Fibroblast of lung (primary cell): ENCODE results near the gene ALDH6A1. TPM values are rescaled to one million over a fixed set of nuclear protein-coding genes. Genes with fewer than 3 reads are reported as not detected.

ENCODE experiments used
- DNase-seq, 2 donors: peaks; one replicate each; pipeline versions ENCODE4 v3.0.0 to v3.0.0-alpha.2; 2010; ENCODE audit warnings: low read depth in 2 of 2
- H2AFZ ChIP-seq: 2 replicates; pipeline ENCODE4 v1.5.1; 2012; ENCODE audit warnings: low read length, control low read depth, inconsistent platforms
- H3K27ac ChIP-seq: 2 replicates; pipeline ENCODE4 v1.5.1; 2011; ENCODE audit warnings: low read length, control low read depth; ENCODE audit not compliant: insufficient read depth
- H3K27me3 ChIP-seq: 2 replicates; pipeline ENCODE4 v1.5.1; 2011; ENCODE audit warnings: mild to moderate bottlenecking, low read length; ENCODE audit not compliant: control insufficient read depth, insufficient read depth
- H3K36me3 ChIP-seq: 2 replicates; pipeline ENCODE4 v1.5.1; 2011; ENCODE audit warnings: low read length; ENCODE audit not compliant: control insufficient read depth, insufficient read depth
- H3K4me1 ChIP-seq: 2 replicates; pipeline ENCODE4 v1.5.1; 2011; ENCODE audit warnings: low read length; ENCODE audit not compliant: control insufficient read depth, insufficient read depth; ENCODE audit errors: extremely low read depth
- H3K4me2 ChIP-seq: 2 replicates; pipeline ENCODE4 v1.5.1; 2011; ENCODE audit warnings: low read length, control low read depth; ENCODE audit not compliant: insufficient read depth; ENCODE audit errors: extremely low read depth
- H3K4me3 ChIP-seq, 4 experiments: fragments of 200-600 bp in 1 of 4; sonication (generic) in 1 of 4; replicated peaks in 1 of 4; 2 replicates each; pipeline ENCODE4 v1.5.1; 2011 to 2016; ENCODE audit warnings: low read length in 4 of 4, low read depth in 3 of 4, mild to moderate bottlenecking in 3 of 4, control low read depth in 2 of 4, inconsistent platforms in 1 of 4, mixed read lengths in 1 of 4; ENCODE audit not compliant: insufficient read depth in 1 of 4; ENCODE audit errors: control extremely low read depth in 1 of 4
- H3K79me2 ChIP-seq: 2 replicates; pipeline ENCODE4 v1.5.1; 2012; ENCODE audit warnings: mild to moderate bottlenecking, low read length, inconsistent platforms; ENCODE audit not compliant: control insufficient read depth, insufficient read depth
- H3K9ac ChIP-seq: 2 replicates; pipeline ENCODE4 v1.5.1; 2011; ENCODE audit warnings: mild to moderate bottlenecking, low read length, control low read depth; ENCODE audit not compliant: insufficient read depth
- H3K9me3 ChIP-seq: 2 replicates; pipeline ENCODE4 v1.5.1; 2012; ENCODE audit warnings: low read depth, low read length; ENCODE audit not compliant: control insufficient read depth, insufficient read depth
- H4K20me1 ChIP-seq: 2 replicates; pipeline ENCODE4 v1.5.1; 2011; ENCODE audit warnings: low read length; ENCODE audit not compliant: control insufficient read depth, insufficient read depth; ENCODE audit errors: extremely low read depth
- EZH2 ChIP-seq: IDR thresholded peaks from 2 replicates; pipeline ENCODE4 v1.5.1; 2012; ENCODE audit warnings: low read length, control low read depth, mild to moderate bottlenecking; ENCODE audit errors: missing control alignments
- polyA plus RNA-seq, 2 donors: library from polyadenylated mRNA; depleted of rRNA in 1 of 2; stranded (reverse) in 1 of 2; unstranded in 1 of 2; fragments of >200 nt; gene quantifications; 2 replicates each; pipeline ENCODE4 v1.2.1, GENCODE V29; 2011 to 2012; ENCODE audit warnings: missing spikeins in 1 of 2
- total RNA-seq: library from RNA; depleted of rRNA; stranded (reverse); fragments of >200 nt; gene quantifications from 2 replicates; pipeline ENCODE4 v1.2.1, GENCODE V29; 2014
- TF ChIP-seq, protein P1 (sequence below), 2 donors: IDR thresholded peaks in 1 of 2; conservative IDR thresholded peaks in 1 of 2; 1 replicate in 1 of 2; 2 replicates in 1 of 2; pipeline ENCODE4 v1.5.1; 2011 to 2012; ENCODE audit warnings: low read length in 2 of 2, control low read depth in 1 of 2, inconsistent platforms in 1 of 2, low read depth in 1 of 2, mild to moderate bottlenecking in 1 of 2

Gene ALDH6A1
- total and polyA plus RNA-seq, 2 donors (not counting 1 experiment from before 2014, with no cell fraction given), result 16.2 to 38.6 TPM

DNA sequence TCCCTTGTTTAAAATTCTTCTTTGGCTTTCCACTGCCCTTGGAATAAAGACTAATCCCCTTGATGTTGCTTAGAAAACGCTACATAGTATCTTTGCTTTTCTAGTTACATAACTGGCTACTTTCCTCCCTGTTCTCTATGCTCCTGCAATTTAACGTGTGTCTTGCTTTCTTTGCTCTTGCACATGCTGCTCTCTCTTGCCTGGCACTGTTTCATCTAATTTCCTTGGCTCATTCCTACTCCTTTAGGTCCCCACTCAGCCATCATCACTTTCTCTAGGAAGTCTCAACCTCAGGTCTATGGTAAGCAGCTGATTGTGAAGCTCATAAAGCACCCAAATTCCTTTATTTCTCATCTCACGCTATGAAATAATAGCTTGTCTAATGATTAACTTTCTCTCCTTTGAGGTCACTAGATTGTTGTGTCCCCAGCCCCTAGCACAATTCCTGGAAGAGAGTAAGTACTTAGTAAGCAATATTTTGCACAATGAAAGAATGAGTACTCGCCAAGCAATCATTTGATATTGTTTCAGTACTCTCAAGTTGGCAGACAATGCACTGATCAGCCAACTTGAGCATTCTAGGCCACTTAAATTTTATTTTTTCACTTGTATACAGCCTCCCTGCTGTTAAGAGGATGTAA is 3.3 kb downstream of the ALDH6A1 start:
- Histone ChIP-seq H2AFZ (no peak overlapping the region), H4K20me1 (no peaks in the 10 kb centered on the region), H3K4me2 (no peak overlapping the region), H3K4me3 (no peak overlapping the region), H3K79me2 (peaks cover 5% of the 10 kb centered on the region), H3K27me3 (no peaks in the 10 kb centered on the region), H3K27ac (no peak overlapping the region), H3K36me3 (no peaks in the 10 kb centered on the region), H3K4me1 (no peaks in the 10 kb centered on the region), H3K9ac (no peak overlapping the region), H3K9me3 (no peaks in the 10 kb centered on the region)
- no peak for DNase-seq
- TF ChIP-seq EZH2, result no peak
- TF ChIP-seq, protein P1, sequence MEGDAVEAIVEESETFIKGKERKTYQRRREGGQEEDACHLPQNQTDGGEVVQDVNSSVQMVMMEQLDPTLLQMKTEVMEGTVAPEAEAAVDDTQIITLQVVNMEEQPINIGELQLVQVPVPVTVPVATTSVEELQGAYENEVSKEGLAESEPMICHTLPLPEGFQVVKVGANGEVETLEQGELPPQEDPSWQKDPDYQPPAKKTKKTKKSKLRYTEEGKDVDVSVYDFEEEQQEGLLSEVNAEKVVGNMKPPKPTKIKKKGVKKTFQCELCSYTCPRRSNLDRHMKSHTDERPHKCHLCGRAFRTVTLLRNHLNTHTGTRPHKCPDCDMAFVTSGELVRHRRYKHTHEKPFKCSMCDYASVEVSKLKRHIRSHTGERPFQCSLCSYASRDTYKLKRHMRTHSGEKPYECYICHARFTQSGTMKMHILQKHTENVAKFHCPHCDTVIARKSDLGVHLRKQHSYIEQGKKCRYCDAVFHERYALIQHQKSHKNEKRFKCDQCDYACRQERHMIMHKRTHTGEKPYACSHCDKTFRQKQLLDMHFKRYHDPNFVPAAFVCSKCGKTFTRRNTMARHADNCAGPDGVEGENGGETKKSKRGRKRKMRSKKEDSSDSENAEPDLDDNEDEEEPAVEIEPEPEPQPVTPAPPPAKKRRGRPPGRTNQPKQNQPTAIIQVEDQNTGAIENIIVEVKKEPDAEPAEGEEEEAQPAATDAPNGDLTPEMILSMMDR (conservative IDR thresholded peaks at IDR 0.05 in 1 of 2, IDR thresholded peaks at IDR 0.05 in 1 of 2; ENCODE audit: low read depth in 1 of 2, low read length in 2 of 2), result no peak

DNA sequence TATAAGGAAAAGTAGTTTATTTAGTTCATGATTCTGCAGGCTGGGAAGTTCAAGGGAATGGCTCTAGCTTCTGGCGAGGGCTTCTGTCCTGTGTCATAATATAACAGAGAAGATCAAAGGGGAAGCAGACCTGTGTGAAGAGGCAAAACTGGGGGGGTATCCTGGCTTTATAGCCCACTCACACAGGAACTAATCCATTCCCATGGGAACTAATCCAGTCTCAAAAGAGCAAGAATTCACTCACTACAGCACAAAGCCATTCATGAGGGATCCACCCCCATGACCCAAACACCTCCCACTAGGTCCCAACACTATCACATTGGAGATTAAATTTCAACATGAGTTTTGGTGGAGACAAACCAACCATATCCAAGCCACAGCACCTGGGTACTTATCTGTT is 6.9 kb downstream of the ALDH6A1 start:
- Histone ChIP-seq H3K9me3 (no peaks in the 10 kb centered on the region), H3K4me1 (no peaks in the 10 kb centered on the region), H3K27ac (no peak overlapping the region), H3K79me2 (no peaks in the 10 kb centered on the region), H3K4me3 (no peak overlapping the region), H3K9ac (no peak overlapping the region), H3K27me3 (no peaks in the 10 kb centered on the region), H3K36me3 (no peaks in the 10 kb centered on the region), H2AFZ (no peak overlapping the region), H3K4me2 (no peak overlapping the region), H4K20me1 (no peaks in the 10 kb centered on the region)
- TF ChIP-seq, protein P1 (conservative IDR thresholded peaks at IDR 0.05 in 1 of 2, IDR thresholded peaks at IDR 0.05 in 1 of 2; ENCODE audit: low read depth in 1 of 2, low read length in 2 of 2), result no peak
- DNase-seq, result no peak

DNA sequence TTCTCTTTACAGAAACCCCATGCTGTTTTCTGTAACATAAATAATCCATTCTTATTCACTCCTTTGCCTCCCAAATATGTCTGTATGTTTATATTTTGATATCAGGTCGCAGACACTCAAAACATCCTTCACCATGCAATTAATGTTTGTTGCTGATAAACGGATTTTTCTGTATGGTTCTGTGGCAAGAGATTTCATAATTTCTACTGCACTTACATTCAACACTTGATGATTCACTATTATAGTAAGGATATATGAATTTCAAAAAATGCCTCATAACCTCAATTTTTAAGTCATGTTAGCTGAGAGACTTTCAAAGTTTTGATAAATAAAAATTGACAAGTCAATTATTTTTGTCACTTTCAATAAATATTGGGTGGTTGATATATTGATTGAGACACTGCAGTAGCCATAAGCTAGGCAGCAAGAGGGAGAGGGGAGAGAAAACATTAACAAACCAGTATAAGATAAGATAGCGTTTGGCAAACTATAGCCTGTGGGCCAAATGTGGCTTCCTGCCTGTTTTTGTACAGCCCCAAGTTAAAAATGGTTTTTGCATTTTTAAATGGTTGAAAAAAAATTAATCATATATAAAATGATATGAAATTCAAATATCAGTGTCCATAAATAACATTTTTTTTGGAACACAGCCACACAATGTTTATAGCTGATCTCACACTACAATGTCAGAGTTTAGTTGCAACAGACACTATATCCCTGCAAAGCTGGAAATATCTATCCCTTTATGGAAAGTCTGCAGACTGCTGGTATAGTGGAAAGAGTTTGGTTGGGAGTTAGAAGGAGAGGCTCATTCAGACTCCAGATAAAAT is 18.3 kb downstream of the ALDH6A1 start:
- H3K36me3 ChIP-seq, result peaks cover 1% of the 10 kb centered on the region
- H3K27ac ChIP-seq, result no peak overlapping the region
- no peak overlapping the region for H3K4me3 ChIP-seq
- H3K9ac ChIP-seq, result no peak overlapping the region
- TF ChIP-seq EZH2, result no peak
- TF ChIP-seq, protein P1 (conservative IDR thresholded peaks at IDR 0.05 in 1 of 2, IDR thresholded peaks at IDR 0.05 in 1 of 2; ENCODE audit: low read depth in 1 of 2, low read length in 2 of 2), result no peak
- H3K79me2 ChIP-seq, result no peaks in the 10 kb centered on the region
- peak overlapping the region; percentile 35 for H3K4me2 ChIP-seq
- no peaks in the 10 kb centered on the region for H3K27me3 ChIP-seq
- no peaks in the 10 kb centered on the region for H3K9me3 ChIP-seq
- peaks cover 17% of the 10 kb centered on the region for H3K4me1 ChIP-seq
- peak; percentile 19 to 75 for DNase-seq
- no peaks in the 10 kb centered on the region for H4K20me1 ChIP-seq
- no peak overlapping the region for H2AFZ ChIP-seq
